Activated T-cell treated with anti-CD3 and anti-CD28 coated beads for 4 hours (primary cell): Measurements from ENCODE around the gene OSBPL2.

Source experiments
- DNase-seq: peaks from one replicate; pipeline ENCODE4 v3.0.0-alpha.2; 2020

OSBPL2 gene

DNA sequence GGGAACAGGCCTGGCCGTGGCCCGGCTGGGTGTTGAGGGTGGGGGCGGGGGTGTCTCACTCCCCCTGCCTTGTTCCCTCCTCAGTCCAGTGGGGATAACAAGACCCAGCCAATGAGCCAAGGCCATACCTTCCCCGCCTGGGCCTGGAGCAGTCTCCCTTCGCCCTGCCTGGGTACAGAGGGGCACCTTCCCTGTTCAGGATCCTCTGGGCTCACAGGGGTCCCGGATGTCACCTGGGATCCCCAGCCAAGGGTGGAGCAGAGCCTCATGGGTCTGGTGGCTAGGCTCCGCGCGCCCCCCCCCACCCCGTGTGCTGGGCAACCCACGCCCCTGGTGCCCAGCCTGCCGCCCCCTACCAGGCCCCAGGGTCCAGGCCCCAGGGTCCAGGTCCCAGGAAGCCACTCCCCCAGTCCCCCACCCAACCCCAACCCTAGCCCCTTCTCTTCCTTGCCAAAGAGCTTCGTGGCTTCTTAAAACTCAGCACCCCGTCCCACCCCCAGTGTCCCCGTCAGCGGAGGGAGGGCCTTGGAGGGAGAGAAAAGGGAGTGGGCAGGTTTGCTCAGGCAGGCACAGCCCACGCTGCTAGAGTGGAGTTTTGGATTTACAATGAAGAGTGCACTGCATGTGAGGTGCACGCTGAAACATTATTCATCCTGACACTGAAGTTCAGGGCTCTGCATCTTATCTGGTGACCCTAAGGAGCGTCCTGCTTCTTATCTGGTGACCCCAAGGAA, 30.1 kb upstream of the OSBPL2 start:
- DNase-seq, result no peak

DNA sequence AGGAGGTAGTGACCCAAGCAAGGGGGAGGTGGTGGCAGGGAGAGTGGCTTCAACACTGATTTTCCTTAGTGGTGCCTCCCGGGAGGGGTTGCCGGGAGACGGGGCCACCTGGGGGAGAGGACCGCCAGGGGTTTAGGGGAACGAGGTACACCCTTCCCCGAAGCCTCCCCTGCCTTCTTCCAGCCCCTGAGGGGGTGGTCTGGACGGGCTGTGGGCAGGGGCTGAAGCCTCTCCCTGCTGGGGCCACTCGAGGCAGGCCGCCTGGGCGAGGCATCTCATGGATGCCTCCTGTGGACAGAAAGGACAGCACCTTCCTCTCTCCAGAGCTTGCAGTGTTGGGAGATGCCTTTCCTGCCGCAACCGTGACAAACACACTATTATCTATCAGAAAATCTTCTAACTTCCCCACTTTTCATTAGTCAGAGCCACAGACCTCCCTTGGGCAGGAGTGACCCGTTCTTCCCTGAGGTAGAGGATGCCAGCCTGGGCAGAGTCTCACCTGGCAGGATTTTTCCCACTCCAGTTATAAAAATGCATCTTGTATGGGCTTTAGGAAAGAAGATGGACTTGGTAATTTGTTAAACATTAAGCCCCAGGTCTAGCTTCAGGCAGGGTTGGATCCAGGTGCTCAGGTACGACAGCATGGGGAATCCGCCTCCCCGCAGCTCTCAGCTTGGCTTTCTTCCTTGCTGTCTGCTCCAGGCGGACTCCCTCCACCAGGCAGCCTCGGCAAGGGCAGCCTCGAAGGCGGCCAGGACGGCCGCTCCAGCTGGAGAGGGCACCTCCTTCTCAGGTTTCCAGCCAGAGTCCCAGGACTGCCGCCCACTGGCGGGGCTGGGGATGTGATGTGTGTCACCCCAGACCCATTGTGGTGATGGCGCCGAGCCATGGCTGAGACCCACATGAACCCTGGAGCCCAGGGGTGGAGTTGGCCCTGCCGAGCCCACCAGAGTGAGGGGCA, 29.2 kb upstream of the OSBPL2 start:
- no peak for DNase-seq

DNA sequence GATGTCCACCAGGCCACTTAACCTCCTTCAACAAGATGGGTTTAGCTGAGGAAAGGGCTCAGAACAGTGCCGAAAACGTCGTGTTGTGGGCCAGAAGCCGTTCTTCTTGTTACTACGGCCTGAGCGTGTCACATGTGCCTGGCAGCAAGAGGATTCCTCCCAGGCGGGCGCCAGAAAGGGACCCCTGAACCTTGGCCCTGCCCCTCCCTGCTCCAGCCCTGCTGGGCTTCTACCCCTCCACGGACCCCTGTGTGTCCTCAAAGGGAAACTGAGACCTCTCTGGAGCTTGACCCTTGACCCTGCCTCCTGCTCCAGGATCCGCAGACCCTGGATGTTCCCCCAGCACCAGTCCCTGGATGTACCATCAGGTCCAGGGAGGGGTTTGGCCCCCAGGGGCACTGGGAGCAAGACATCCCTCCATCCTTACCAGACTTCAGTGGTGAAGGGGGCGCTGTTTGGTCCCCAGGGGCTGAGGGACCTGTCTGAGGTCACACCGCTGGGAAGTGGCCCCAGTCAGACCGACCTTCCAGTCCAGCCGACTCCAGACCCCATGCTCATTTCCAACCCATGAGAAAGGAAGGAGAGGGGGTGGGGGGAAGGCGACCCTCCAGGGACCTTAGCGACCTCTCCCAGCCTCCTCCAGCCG, 28.3 kb upstream of the OSBPL2 start:
- DNase-seq, result no peak

DNA sequence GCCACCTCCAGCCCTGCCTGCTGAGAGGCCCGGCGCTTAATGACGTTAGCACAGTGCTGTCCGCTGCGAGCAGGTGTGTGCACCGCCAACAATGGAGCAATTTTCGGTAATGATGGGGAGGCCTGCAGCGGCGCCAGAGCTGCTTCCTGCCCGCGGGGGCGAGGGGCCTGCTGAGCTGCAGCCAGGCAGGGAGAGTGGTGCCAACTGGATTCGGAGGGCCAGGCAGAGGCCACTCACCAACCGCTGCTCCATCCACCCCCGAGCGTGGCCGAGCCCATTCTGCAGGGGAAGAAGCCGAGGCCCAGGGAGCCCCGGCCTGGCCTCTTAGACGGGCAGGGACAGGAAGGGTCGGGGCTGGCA, 27.8 kb upstream of the OSBPL2 start:
- DNase-seq, result no peak

DNA sequence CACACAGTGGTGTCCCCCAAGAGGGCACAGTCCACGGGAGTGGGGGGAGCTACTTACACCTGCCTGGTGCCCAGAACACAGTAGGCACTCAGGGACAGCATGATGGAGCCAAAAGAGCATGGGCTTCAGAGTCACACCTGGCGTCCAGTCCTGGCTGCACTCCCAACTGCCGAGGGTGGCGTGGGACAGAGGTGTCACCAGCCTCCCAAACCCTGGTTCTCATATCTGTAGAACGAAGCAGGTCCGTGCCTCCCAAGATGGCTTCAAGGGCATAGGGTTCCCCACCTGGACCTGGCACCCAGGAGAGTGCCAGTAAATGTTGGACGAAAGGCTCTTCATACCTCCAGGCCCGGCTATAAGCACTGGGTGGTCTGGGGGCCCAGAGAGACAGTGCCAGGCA, 27.1 kb upstream of the OSBPL2 start:
- DNase-seq, result no peak

DNA sequence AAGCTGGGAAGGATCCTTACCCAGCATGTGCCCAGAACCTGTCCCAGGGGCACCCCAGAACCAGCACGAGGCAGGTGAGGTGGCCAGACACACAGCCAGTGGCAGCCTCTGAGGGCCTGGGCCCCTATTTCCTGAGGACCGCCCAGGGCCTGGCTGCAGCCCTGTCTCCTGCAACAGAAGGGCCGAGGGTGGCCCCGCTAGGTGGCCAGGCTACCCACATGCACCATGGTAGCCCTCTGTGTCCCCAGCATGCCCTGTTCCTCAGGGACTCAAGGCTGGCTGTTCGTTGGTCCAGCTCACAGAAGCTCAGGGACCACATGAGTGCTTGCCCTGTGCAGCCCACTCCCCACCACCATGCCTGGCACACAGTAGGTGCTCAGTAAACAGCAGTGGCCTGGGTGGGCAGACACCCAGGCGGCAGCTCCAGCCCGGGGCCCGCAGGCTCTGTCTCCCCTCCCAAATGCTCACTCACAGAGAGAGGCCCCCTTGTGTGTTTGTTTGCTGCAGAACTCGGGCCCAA, 26.5 kb upstream of the OSBPL2 start:
- no peak for DNase-seq

DNA sequence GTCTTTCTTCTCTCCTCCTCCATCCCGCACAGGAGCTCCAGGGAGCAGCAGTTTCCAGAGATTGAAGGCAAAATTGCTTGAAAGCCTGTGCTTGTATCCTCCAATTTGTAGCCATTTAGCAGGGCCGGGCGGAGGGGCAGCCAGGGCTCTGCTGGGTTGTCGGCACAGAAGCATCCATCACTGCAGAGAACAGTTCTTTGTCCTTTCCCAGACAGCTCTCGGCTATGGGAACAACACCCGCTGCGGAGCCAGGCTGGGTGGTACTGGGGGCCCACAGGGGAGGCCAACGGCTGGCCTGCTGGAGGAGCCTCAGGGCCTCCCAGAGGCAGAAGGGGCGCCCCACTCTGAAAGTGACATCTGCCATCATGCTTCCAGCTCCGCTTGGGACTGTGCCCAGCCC, 26.0 kb upstream of the OSBPL2 start:
- DNase-seq, result no peak

DNA sequence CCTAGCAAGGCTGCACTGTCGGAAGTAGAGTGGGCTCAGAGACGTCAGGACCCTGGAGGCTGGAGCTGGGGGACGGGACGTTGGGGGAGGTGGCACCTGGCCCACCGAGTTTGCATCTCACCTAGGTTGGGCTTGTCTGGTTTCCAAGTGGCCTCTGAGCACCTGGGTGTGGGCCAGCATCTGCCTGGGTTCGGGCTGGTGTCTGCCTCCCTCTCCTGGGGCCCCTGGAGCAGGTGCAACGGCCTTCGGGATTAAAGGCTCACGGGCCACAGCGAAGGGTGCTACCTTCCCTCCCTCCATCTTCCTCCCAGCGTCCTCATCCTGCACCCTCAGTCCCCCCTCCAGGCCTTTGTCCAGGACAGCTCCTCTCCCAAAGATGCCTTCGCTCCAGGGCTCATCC, 24.3 kb upstream of the OSBPL2 start:
- no peak for DNase-seq

DNA sequence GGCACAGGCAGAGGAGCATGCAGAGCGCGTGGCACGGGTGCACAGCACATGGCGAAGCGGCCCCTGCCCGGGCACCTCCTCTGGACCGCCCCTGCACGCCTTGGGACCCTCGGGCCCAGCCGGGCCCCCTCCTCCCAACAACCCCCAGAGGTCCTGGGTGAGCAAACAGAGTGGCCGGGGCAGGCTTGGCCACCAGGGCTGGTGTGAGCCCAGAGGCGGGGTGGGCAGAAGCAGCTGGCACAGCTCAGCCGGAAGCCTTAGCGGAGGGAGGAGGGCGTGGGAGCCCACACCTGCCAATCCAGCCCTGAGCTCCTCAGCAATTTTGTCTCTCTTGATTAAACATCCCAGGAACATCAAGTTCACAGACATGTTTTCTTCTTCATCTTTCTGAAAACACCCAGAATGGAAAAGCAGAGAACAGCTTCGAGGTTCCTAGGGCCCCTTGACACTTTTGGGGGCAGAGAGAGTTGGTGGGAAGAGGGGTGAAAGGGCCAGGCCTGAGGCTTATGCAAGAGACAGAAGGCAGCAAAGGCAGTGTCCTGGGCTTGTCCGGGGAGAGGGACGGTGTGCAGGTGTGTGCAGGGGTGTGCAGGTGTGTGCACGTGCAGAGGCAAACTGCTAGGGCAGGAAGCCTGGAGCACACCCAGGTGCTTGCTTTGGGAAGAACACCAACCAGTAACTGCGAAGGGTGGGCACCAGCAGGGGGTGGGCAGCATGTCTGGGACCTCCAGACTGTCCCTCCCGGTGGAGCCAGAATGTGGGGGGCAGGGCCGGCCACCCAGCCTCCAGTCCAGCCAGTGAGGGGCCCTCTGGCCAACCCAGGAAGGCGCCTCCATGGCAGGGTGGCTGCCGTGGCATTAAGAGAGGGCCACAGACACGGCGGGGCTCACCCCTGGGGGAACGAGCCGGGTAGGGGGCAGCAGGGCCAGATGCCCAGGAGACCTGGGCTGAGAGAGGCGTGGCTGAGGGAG, 23.0 kb upstream of the OSBPL2 start:
- DNase-seq, result no peak

DNA sequence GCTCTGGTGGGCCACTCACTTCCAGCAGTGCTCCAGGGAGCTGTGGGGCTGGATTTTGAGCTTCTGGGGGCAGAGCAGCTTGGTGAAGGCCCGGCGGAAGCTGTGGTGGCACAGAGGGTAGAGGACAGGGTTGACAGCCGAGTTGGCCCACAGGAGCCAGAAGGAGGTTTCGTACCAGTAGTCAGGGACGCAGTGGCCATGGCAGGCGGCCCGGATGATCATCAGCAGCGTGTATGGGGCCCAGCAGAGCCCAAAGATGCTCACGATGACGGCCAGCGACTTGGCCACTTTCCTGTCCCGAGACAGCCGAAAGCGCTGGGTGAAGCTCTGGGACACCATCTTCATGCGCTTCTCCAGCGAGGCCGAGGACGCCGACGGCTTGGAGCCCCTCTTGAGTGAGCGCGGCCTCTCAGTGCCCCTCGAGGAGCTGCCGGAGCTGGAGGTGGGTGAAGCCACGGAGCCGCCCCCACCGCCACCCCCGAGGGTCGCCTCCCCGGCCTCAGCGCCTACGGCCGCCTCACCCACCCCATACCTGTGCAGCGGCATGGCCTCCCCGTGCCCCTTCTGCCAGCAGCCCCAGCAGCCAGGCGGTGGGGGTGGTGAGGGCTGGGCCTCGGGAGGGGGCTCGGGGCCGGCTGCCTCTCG, 22.2 kb upstream of the OSBPL2 start:
- no peak for DNase-seq

DNA sequence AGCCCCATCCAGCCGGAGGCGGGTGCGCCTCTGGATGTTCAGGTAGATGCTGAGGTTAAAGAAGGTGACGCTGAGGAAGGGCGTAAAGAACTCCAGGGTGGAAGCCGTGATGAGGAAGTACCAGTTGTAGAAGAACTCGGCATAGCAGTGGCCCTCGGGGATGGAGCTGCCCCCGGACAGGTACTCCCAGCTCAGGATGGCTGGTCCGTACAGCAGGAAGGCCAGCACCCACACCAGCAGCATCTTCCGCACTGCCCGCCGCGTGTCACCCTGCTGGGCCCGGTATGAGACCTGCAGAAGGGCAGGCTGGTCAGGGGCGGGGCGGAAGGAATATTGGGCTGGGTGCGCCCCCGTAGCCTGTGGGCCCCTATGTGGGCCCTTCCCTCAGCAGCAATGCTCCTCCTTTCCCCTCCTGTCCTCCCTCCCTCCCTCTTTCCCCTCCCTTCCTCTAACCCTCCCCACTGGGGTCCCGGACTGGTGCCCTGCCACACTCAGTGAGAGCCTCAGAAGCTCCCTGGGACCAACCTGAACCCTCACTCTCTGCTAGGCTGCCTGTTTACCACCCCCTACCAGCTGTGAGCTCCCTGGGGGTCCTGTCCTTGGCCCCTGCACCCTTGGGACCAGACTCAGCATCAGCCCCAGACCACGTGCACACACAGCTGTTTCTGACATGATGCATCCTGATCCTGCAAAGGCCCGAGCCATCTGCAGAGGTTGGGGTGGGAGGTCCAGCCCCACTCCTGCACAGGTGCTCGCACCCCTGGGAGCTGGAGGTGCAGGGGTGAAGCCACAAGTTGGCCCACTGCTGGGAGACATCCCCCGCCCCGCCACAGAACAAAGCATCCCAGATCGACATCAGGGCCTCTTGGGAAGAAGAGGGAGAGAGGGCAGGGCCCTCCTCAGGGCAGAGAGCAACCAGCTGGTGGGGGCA, 21.4 kb upstream of the OSBPL2 start:
- DNase-seq, result no peak

DNA sequence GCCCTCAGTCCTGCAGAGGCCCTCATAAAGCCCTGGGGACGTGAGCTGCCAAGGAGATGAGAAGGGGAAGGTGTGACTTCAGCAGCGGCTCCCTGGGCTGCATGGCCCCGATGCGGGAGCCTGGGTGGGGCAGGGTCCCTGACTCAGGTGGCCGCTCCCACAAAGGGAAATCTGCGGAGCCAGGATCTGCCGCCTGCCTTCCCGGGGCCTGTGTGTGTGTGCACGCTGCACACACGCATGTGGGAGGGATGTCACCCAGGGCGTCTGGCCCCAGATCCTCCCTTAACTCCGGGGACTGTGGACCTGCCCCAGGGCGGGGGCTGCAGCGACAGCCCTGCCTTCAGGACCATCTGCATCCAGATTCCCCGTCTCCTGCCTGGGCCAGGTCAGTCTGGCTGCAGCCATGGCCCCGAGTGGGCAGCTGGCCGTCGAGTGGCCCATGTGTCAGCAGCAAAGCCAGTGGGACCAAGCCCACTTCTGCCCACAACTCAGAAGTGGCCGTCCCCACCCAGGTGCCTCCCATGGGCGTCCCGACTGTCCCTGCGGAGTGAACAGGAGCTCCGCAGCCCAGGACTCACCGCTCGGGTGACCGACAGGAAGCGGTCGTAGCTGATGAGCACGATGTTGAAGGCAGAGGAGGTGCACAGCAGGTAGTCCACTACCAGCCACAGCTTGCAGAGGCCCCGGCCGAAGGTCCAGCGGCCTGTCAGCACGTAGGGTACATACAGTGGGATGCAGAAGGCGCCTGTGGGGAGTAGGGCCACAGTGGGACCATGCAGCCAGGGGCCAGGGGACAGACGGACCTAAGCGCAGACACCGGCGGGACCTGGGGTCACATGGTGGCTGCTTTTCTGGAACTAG, 20.2 kb upstream of the OSBPL2 start:
- no peak for DNase-seq

DNA sequence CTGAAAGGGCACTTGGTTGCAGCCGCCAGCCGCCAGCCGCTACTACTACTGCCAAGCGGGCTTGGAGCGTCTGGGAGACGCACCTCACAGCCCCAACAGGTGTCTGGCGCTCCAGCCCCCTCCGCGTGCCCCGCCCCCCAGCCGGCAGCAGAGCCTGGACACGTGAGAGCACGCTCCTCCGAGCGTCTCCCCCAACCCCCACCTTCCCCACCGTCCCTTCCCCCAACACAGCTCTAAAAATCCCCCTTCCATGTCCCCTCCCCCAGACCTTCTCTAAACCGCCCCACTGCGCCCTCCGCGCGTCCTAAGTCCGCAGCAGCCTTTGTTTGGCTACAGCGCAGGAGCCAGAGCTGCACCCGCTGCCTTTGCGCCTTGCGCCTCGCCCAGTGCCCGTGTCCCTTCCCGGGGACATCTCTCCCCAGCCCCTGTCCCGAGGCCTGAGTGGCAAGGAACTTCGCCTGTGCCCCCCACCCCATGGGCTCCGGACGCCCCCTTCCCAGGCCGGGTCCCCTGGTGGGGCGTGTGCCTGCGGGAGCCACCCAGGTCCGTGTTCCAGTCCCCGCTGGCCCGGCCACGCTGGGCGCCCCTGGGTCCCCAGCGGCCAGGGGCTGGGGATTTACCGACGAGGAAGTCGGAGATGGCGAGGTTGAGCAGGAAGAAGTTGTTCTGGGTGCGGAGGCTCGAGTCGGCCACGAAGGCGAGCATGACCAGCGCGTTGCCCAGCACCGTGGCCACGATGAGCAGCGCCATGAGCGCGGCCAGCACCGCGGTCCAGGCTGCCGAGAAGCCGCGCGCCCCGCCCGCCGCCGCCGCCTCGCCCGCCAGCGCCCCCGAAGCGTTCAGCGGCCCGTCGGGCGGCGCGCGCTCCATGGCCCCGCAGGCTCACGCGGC, 19.0 kb upstream of the OSBPL2 start:
- no peak for DNase-seq

DNA sequence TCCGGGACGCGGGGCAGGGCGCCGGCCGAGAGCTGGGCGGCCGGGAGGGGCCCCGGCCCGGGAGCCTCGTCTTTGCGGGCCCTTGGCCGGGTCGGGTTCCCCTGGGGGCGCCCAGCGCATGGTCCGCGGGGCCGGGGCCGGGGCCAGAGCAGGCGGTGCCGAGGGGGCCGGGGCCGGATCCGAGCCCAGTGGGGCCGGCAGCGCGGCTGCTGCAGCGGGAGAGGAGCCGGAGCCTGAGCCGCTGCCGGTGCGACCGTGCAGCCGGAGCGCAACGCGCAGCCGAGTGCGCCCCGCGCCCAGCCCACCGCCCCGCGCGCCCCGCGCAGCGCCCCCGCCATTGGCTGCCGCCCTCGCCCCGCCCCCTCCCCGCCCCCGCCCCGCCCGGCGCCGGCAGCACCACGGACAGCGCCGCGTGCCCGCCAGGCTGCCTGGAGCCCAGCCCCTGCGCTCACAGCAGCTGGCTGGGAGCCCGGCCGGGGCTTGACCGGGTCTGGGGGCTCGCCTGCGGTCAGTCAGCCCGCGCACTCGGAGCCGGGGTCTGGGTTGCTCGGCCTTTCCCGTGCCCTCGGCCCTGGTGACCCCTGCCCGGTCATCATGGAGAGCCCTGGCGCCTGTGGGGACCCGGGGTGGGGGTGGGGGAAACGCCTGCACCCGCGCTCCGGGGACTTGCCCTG, 18.2 kb upstream of the OSBPL2 start, which contains the start of gene HRH3:
TSS of gene HRH3 (minus strand) at position 287 of the 674 bp plus-strand sequence. CDS start 308 bp downstream, outside the sequence.
- DNase-seq, result no peak

DNA sequence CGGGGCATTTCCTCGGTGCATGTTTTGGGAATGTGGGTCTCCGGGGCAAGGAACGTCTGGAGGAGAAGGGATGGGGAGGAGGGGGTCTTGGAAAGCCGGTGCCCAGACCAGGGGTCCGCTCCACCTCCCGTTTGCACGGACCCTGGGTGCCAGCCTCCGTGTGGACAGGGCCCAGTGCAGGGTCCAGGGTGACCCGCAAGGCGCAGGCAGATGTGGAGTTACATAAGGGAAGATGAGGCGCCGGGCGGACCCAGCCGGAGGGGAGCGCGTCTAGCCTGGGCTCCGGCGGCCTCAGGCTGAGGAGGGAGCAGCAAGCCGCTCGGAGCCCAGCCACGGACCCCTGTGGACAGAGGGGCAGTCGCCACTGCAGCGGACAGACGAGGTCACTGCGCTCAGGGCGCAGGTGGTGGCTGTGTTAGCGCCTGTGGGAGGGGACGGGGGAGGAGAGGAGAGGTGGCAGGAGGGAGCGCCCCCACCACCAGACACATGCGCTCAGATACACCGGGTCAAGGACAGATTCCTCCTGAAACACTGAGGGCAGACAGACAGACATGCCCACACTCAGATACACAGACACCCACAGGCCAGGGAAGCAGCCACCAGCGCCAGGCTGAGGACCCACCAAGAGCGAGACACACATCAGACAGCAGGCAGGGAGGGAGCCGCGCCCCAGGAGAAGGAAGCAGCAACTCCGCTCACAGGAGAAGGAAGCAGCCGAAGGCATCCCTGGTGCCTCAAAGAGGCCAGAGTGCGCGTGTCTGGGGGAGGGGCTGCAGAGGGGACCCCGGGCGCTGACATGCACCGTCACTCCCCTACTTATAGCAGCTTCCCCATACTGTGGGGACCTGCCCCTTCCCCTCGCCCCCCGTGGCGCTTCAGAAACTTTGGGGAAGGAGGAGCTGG, 17.4 kb upstream of the OSBPL2 start:
- DNase-seq, result no peak

DNA sequence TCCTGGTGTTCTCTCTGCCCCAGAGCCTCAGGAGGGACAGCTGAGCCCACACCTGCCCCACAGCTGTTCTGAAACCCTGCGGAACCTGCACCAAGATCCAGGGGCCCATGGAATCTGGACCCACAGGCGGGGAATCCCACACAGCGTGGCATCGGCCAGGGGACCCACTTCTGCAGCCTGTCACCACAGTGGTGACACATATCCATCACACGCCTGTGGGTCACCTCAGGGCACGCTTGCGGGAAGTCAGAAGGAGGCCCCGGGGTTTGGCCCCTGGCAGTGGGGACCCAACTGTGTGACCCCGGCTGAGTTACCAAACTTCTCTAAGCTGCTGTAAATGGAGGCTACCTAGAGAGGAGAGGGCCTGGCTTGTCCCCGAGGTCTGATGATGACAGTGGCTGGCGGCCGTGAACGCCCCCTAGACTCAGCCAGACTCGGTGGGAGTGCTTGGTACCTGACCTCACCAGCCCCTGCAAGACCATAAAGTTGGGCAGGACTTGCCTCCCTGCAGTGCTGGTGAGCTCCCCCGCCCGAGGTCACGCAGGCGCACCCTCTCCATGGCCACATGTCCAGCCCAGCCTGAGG, 16.0 kb upstream of the OSBPL2 start:
- no peak for DNase-seq
